GM21529 (cell line): Measurements from ENCODE around the gene KCTD1.
A peak's percentile ranks its signal among the peaks of the same experiment; 100 is the strongest.

Experiments
- ATAC-seq: cut with Tn5 transposase; IDR thresholded peaks from one replicate; pipeline ENCODE4 v1.9.1; 2021; ENCODE audit not compliant: unreplicated experiment

The KCTD1 gene

GRCh38 chr18:26482569-26482968, 65.8 kb downstream of the KCTD1 start:
- no peak for ATAC-seq

- no peak for ATAC-seq
Observed at GRCh38 chr18:26480897-26481795, 67.2 kb downstream of the KCTD1 start.

- no peak for ATAC-seq
Observed at GRCh38 chr18:26479681-26480079, 68.7 kb downstream of the KCTD1 start.

GRCh38 chr18:26479065-26479680, 69.2 kb downstream of the KCTD1 start:
- ATAC-seq: no peak

- no peak for ATAC-seq
Observed at GRCh38 chr18:26477828-26478466, 70.4 kb downstream of the KCTD1 start.

- ATAC-seq: no peak
Observed at GRCh38 chr18:26476697-26477096, 71.7 kb downstream of the KCTD1 start.

- ATAC-seq: no peak
Observed at GRCh38 chr18:26474542-26474941, 73.8 kb downstream of the KCTD1 start.

GRCh38 chr18:26473672-26474071, 74.7 kb downstream of the KCTD1 start:
- ATAC-seq: no peak

GRCh38 chr18:26471826-26472225, 76.5 kb downstream of the KCTD1 start:
- ATAC-seq: no peak

- no peak for ATAC-seq
Observed at GRCh38 chr18:26471027-26471426, 77.3 kb downstream of the KCTD1 start.

- peak; percentile 89 for ATAC-seq
Observed at GRCh38 chr18:26470011-26470637, 78.2 kb downstream of the KCTD1 start.

- peak; percentile 52 for ATAC-seq
Observed at GRCh38 chr18:26468931-26469340, 79.4 kb downstream of the KCTD1 start.

GRCh38 chr18:26466026-26466425, 82.3 kb downstream of the KCTD1 start:
- ATAC-seq: no peak

GRCh38 chr18:26465431-26465830, 82.9 kb downstream of the KCTD1 start:
- ATAC-seq: no peak

GRCh38 chr18:26464128-26465011, 84.0 kb downstream of the KCTD1 start:
- ATAC-seq: no peak

GRCh38 chr18:26462355-26462754, 86.0 kb downstream of the KCTD1 start:
- ATAC-seq: no peak

GRCh38 chr18:26461405-26461804, 86.9 kb downstream of the KCTD1 start:
- no peak for ATAC-seq

- ATAC-seq: peak; percentile 80
Observed at GRCh38 chr18:26460449-26461091, 87.8 kb downstream of the KCTD1 start.

GRCh38 chr18:26459884-26460283, 88.5 kb downstream of the KCTD1 start:
- ATAC-seq: no peak

GRCh38 chr18:26459340-26459739, 89.0 kb downstream of the KCTD1 start:
- no peak for ATAC-seq
